Right lobe of liver (tissue), 6 donors: ENCODE measurements around the gene AFAP1. TPM values are rescaled to one million over a fixed set of nuclear protein-coding genes. Genes with fewer than 3 reads are reported as not detected.

Source experiments
- ATAC-seq, 4 donors: fragments of 200-7000 bp; cut with Tn5 transposase; one replicate each; pipeline ENCODE4 v1.9.1; 2020; ENCODE audit warnings: mild to moderate bottlenecking in 4 of 4, moderate library complexity in 4 of 4
- DNase-seq, 3 donors: peaks; one replicate each; pipeline ENCODE4 v3.0.0-alpha.2; 2020
- H3K27ac ChIP-seq, 3 donors: fragments of 200-600 bp; one replicate each; pipeline ENCODE4 v1.8.0; 2022
- H3K27me3 ChIP-seq, 2 donors: fragments of 200-600 bp; one replicate each; pipeline ENCODE4 v1.8.0; 2022
- H3K36me3 ChIP-seq, 4 donors: fragments of 200-600 bp; sonication (generic) in 1 of 4; one replicate each; pipeline versions ENCODE4 v1.5.1 to v1.8.0; 2017 to 2022; ENCODE audit warnings: control low read depth in 1 of 4
- H3K4me1 ChIP-seq, 4 donors: fragments of 200-600 bp; sonication (generic) in 1 of 4; one replicate each; pipeline versions ENCODE4 v1.5.1 to v1.8.0; 2017 to 2022; ENCODE audit warnings: control low read depth in 1 of 4
- H3K4me3 ChIP-seq, 3 donors: fragments of 200-600 bp; one replicate each; pipeline ENCODE4 v1.8.0; 2022
- H3K9me3 ChIP-seq, 4 donors: fragments of 200-600 bp; sonication (generic) in 1 of 4; one replicate each; pipeline versions ENCODE4 v1.5.1 to v1.8.0; 2017 to 2022; ENCODE audit warnings: control low read depth in 1 of 4
- CTCF ChIP-seq, 4 donors: fragments of 200-600 bp in 3 of 4; fragments of 450-650 bp in 1 of 4; IDR thresholded peaks; one replicate each; pipeline versions ENCODE4 v1.5.1 to v1.8.0; 2016 to 2022; ENCODE audit warnings: antibody characterized with exemption in 4 of 4, mild to moderate bottlenecking in 2 of 4
- POLR2A ChIP-seq: fragments of 450-650 bp; IDR thresholded peaks from one replicate; pipeline ENCODE4 v1.6.1; 2017; ENCODE audit warnings: antibody characterized with exemption, mild to moderate bottlenecking
- WGBS: methylation state at CpG from one replicate; pipeline ENCODE4 v1.1.6; 2018; ENCODE audit warnings: low coverage, low lambda C conversion rate; ENCODE audit not compliant: insufficient coverage; ENCODE audit errors: missing lambda C conversion rate; 5-methylcytosine and 5-hydroxymethylcytosine counted together
- intact Hi-C, 2 donors: fragments of 100-400 bp; cut with DNase I; formaldehyde crosslinking; loops; one replicate each; pipeline versions ENCODE4 v1.11.2 to v1.14.1; 2022
- total RNA-seq, 6 experiments: library from RNA; depleted of rRNA in 2 of 6; stranded (reverse); fragments of >200 nt in 2 of 6; fragmentation: NEBNext Ultra II Directional in 3 of 6; extraction: Animal tissue kit (Norgen Biotek cat#: 25700) in 3 of 6; gene quantifications; one replicate each; pipeline versions ENCODE4 v1.1.0 to v1.2.4, GENCODE V29; 2016 to 2023
- donor health status: DM: no; HTN: yes; CAD: no.
- donor health status: DM: no; HTN: no; CAD: no.
- donor health status: DM: no; HTN: no; CAD: no.
- donor health status: DM: no; HTN: yes; CAD: no.
- donor health status: DM: no; HTN: yes; CAD: no.

Gene AFAP1
- total RNA-seq, 6 experiments from 2014 or later: 0.95 to 3.1 (median 1.9) TPM

GRCh38 chr4:7742807-7743280 is 196.8 kb downstream of the AFAP1 start:
- 81% methylated on average over 8 of the region's 8 CpGs for WGBS
- Histone ChIP-seq H3K27ac (no peak overlapping the region), H3K27me3 (no peaks in the 10 kb centered on the region), H3K9me3 (no peaks in the 10 kb centered on the region), H3K36me3 (no peaks in the 10 kb centered on the region), H3K4me1 (no peaks in the 10 kb centered on the region), H3K4me3 (no peak overlapping the region)
- TF ChIP-seq CTCF (IDR thresholded peaks at IDR 0.05) (no peak), POLR2A (no peak)
- ATAC-seq (peak in 1 of 4 donors; percentile 15), DNase-seq (no peak)
- intact Hi-C loops: no loop called here

GRCh38 chr4:7741946-7742806 is 197.5 kb downstream of the AFAP1 start:
- H3K9me3 ChIP-seq: no peaks in the 10 kb centered on the region
- WGBS: 79% methylated on average over 12 of the region's 18 CpGs
- DNase-seq: no peak
- intact Hi-C loops: no loop called here
- no peaks in the 10 kb centered on the region for H3K4me1 ChIP-seq
- ATAC-seq: no peak
- H3K4me3 ChIP-seq: no peak overlapping the region
- H3K27ac ChIP-seq: no peak overlapping the region
- no peaks in the 10 kb centered on the region for H3K27me3 ChIP-seq
- H3K36me3 ChIP-seq: no peaks in the 10 kb centered on the region
- no peak for TF ChIP-seq CTCF (IDR thresholded peaks at IDR 0.05)

- Histone ChIP-seq H3K4me3 (no peak overlapping the region), H3K27me3 (no peaks in the 10 kb centered on the region), H3K36me3 (no peaks in the 10 kb centered on the region), H3K9me3 (no peaks in the 10 kb centered on the region), H3K27ac (no peak overlapping the region), H3K4me1 (no peaks in the 10 kb centered on the region)
- intact Hi-C loops: no loop called here
- ATAC-seq: no peak
- DNase-seq: peak in 1 of 3 donors; percentile 37
- 76% methylated on average over 5 of the region's 19 CpGs for WGBS
- TF ChIP-seq POLR2A (no peak), CTCF (IDR thresholded peaks at IDR 0.05) (no peak)
Measured at GRCh38 chr4:7740866-7741525, 198.7 kb downstream of the AFAP1 start.

GRCh38 chr4:7739918-7740865 is 199.5 kb downstream of the AFAP1 start:
- Histone ChIP-seq H3K4me1 (no peaks in the 10 kb centered on the region), H3K36me3 (no peaks in the 10 kb centered on the region), H3K9me3 (no peaks in the 10 kb centered on the region), H3K27me3 (no peaks in the 10 kb centered on the region), H3K4me3 (no peak overlapping the region), H3K27ac (no peak overlapping the region)
- DNase-seq (peak in 1 of 3 donors; percentile 46), ATAC-seq (no peak)
- intact Hi-C loops: no loop called here
- TF ChIP-seq CTCF (IDR thresholded peaks at IDR 0.05) (no peak), POLR2A (no peak)
- 84% methylated on average over 13 of the region's 45 CpGs for WGBS
